KG1 (cell line): Measurements from ENCODE around the gene SPPL3.
"Not testable (repeated sequence)": the region's sequence is repeated elsewhere in the genome, so short reads cannot be mapped to it uniquely, and the experiment has no call there.

Source experiments
- DNase-seq: peaks from one replicate; lab custom pipeline; 2025; lab: John Stamatoyannopoulos, UW

Gene SPPL3

GRCh38 chr12:120920178-120920577 is 16.0 kb upstream of the SPPL3 start:
- DNase-seq: no peak

GRCh38 chr12:120917748-120918147 is 13.6 kb upstream of the SPPL3 start:
- no peak for DNase-seq

- DNase-seq: no peak
Measured at GRCh38 chr12:120916561-120916960, 12.4 kb upstream of the SPPL3 start.

- DNase-seq: no peak
Measured at GRCh38 chr12:120914794-120915193, 10.6 kb upstream of the SPPL3 start.

- no peak for DNase-seq
Measured at GRCh38 chr12:120909633-120910298, 5.6 kb upstream of the SPPL3 start.

GRCh38 chr12:120905856-120906384 is 1.8 kb upstream of the SPPL3 start:
- no peak for DNase-seq

GRCh38 chr12:120903412-120904196 is 554 bp downstream of the SPPL3 start:
- no peak for DNase-seq

- DNase-seq: no peak
Measured at GRCh38 chr12:120902846-120903411, 1.2 kb downstream of the SPPL3 start.

GRCh38 chr12:120901818-120902217 is 2.3 kb downstream of the SPPL3 start:
- no peak for DNase-seq

GRCh38 chr12:120901101-120901500 is 3.1 kb downstream of the SPPL3 start:
- DNase-seq: not testable (repeated sequence)

GRCh38 chr12:120895532-120895931 is 8.6 kb downstream of the SPPL3 start:
- DNase-seq: no peak

- no peak for DNase-seq
Measured at GRCh38 chr12:120892265-120892664, 11.9 kb downstream of the SPPL3 start.

GRCh38 chr12:120890963-120891362 is 13.2 kb downstream of the SPPL3 start:
- no peak for DNase-seq

GRCh38 chr12:120887253-120888043 is 16.7 kb downstream of the SPPL3 start:
- no peak for DNase-seq

GRCh38 chr12:120886199-120887018 is 17.7 kb downstream of the SPPL3 start:
- no peak for DNase-seq

- DNase-seq: no peak
Measured at GRCh38 chr12:120885521-120885920, 18.6 kb downstream of the SPPL3 start.

- DNase-seq: no peak
Measured at GRCh38 chr12:120884644-120885043, 19.5 kb downstream of the SPPL3 start.

- DNase-seq: no peak
Measured at GRCh38 chr12:120882055-120882555, 22.1 kb downstream of the SPPL3 start.

- DNase-seq: no peak
Measured at GRCh38 chr12:120879718-120880300, 24.3 kb downstream of the SPPL3 start.

GRCh38 chr12:120879102-120879501 is 25.1 kb downstream of the SPPL3 start:
- no peak for DNase-seq
